Subcutaneous adipose tissue (tissue), 4 donors: Measurements from ENCODE around the gene MRPS12. TPM values are rescaled to one million over a fixed set of nuclear protein-coding genes. Genes with fewer than 3 reads are reported as not detected.

Source experiments
- total RNA-seq, 4 donors: library from RNA; depleted of rRNA; stranded (reverse); fragments of >200 nt; gene quantifications; one replicate each; pipeline ENCODE4 v1.1.0, GENCODE V29; 2016
- TF ChIP-seq, protein P1 (sequence below): fragments of 450-650 bp; IDR thresholded peaks from one replicate; pipeline ENCODE4 v1.5.1; 2016; ENCODE audit warnings: low read depth, mild to moderate bottlenecking, control low read depth, antibody characterized with exemption, moderate library complexity

MRPS12 gene
- total RNA-seq, 4 donors from 2014 or later = 10.1 to 26.0 (median 23.0) TPM

DNA sequence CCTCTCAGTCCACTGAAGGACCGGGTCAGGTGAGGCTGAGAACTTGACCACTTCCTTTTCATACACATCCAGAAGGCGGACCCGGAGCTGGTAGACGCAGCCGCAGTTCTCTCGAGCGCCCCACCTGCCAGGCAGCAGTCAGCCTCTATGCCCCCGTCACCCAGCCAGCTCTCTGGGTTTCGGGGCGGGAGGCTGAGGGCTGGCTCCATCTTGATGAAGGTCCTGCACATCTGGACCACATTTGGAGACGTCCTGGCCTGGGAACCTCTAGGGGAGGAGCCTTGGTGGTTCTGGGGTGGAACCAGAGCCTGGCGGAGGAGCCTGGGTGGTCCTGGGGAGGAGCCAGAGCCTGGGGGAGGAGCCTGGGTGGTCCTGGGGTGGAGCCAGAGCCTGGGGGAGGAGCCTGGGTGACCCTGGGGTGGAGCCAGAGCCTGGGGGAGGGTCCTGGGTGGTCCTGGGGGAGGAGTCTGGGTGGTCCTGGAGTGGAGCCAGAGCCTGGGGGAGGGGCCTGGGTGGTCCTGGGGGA is 14.3 kb downstream of the MRPS12 start:
- TF ChIP-seq, protein P1, sequence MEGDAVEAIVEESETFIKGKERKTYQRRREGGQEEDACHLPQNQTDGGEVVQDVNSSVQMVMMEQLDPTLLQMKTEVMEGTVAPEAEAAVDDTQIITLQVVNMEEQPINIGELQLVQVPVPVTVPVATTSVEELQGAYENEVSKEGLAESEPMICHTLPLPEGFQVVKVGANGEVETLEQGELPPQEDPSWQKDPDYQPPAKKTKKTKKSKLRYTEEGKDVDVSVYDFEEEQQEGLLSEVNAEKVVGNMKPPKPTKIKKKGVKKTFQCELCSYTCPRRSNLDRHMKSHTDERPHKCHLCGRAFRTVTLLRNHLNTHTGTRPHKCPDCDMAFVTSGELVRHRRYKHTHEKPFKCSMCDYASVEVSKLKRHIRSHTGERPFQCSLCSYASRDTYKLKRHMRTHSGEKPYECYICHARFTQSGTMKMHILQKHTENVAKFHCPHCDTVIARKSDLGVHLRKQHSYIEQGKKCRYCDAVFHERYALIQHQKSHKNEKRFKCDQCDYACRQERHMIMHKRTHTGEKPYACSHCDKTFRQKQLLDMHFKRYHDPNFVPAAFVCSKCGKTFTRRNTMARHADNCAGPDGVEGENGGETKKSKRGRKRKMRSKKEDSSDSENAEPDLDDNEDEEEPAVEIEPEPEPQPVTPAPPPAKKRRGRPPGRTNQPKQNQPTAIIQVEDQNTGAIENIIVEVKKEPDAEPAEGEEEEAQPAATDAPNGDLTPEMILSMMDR = no peak

DNA sequence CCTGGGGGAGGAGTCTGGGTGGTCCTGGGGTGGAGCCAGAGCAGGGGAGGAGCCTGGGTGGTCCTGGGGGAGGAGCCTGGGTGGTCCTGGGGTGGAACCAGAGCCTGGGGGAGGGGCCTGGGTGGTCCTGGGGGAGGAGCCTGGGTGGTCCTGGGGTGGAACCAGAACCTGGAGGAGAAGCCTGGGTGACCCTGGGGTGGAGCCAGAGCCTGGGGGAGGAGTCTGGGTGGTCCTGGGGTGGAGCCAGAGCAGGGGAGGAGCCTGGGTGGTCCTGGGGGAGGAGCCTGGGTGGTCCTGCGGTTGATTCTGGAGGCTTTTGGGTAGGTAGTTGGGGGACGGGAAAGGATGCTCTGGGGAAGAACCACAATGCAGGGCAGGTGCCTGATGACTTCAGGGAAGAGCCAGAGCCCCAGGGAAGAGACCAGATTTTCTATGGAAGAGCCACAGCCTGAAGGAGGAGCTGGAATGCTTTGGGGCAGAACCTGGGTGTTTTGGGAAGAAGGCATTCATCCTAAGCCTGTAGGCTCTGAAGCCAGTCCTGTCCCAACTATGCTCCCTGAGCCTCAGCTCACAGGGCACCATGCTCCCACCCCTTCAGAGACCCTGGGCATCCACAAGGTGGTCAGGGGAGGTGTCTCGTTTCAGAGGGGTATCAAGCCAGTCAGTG is 15.0 kb downstream of the MRPS12 start:
- TF ChIP-seq, protein P1 = no peak

DNA sequence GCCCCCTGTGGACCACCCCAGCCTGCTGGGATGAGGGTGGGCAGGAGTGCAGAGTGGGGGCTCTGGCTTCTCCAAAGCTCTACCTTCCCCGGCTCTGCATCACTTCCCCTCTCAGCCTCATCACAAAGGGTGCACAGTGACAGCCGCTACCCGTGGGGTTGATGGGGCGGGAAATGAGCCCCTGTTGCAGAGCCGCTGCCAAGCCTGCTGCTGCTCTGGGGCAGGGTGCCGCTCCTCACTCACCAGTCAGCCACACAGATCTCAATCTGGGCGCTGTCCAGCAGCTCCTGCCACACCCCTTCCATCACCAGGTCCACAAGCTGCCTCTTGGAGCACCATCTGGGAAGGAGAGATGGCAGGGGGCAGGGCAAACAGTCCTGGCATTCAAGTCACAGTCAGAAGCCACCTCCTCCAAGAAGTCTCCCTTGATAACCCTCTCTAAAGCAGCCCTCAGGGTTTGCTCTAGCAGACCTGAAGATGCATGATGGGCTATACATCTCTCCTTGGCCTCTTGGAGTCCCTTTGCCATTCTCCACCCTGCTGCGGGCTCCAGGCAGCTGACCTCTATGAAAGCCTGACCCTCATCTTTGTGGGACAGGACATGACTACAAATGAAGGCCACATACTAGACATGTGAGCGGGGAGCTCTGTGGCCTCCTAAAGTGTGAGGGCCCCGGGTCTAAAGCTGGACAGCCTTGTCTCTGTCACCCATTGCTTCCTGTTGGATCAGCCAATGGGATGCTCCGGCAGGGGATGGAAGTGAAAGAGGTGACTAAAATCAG is 15.7 kb downstream of the MRPS12 start:
- TF ChIP-seq, protein P1 = no peak

DNA sequence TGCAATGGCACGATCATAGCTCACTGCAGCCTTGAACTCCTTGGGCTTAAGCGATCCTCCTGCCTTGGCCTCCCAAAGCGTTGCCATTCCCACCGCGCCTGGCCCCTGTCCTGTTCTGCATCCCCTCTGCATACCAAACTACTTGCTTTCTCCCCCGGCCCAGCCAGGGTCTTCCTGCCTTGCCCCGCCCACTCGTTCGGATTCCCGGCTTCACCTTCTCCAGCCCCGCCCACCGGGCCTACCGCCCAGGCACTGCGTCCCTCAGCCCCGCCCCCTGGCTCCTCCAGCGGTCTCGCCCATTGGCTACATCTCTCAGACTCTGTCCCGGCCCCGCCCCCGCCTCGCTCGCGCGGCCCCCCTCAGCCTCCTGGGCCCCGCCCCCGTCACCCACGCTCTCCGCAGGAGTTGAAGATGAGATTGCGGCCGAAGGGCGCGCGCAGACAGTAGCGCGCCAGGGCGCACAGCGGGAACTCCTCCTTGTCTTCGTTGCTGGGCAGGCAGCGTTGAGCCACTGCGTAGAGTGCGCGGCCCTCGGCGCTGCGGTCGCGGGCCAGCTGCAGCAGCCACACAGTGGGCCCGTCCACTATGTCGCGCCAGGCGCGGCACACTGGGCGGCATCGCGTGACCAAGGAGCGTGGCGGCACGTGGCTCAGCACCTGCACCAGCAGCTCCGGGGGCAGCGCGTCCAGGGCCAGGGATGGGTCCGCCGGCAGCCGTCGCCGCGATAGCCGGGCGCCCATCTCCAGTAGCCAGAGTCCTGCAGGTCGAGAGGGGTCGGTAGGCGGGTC is 19.0 kb downstream of the MRPS12 start:
- TF ChIP-seq, protein P1 = no peak

DNA sequence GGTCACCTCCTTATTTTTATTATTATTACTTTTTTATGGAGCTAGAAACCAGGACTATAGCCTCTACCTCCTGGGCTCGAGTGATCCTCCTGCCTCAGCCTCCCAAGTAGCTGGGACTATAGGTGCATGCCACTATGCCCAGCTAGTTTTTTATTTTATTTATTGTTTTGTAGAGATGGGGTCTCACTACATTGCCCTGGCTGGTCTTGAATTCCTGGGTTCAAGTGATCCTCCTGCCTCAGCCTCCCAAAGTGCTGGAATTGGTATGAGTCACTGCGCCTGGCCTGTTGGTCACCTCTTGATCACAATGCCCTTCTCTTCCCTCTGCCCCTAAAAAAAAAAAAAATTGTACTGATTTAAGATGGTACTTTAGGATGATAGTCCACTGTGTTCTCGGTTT is 20.4 kb downstream of the MRPS12 start:
- TF ChIP-seq, protein P1 = no peak

DNA sequence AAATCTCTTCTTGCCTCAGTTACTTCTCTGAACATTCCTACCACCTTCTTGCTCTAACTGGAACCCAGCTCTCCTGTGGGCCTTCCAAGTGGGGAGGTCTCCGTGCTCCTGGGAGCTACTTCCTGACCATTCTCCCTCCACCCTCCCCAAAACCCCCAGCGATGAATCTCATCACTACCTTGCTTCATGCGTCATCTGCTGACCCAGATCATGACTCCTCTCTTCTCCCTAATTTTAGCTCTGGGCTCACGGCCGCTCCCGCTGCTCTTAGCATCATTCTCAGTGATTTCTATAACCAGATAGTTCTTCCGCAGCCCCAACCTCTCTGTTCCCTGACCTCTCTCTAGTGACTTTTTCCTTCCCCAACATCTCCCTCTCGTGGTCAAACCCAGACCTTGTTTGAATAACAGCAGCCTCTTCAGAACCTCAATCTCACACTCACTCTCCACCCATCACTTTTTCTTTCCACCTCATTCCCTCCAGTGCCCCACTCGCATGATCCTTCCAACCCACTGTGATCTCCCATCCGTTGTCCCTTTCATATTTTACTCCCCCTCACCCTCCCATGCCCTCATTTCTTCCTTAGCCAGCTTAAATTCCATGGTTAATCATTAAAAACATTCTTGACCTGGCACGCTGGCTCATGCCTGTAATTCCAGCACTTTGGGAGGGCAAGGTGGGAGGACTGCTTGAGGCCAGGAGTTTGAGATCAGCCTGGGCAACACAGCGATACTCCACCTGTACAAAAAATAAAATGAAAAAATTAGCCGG is 21.8 kb downstream of the MRPS12 start:
- TF ChIP-seq, protein P1 = no peak
